Neutrophil (primary cell): ENCODE measurements around the gene SERPINI1.

Source experiments
- H3K27ac ChIP-seq: fragments of 200-600 bp; sonication (generic); 2 replicates; pipeline ENCODE4 v1.5.1; 2016; ENCODE audit warnings: mild to moderate bottlenecking, moderate library complexity
- H3K27me3 ChIP-seq: fragments of 200-600 bp; sonication (generic); 2 replicates; pipeline ENCODE4 v1.6.0; 2016; ENCODE audit warnings: mild to moderate bottlenecking
- H3K36me3 ChIP-seq: fragments of 200-600 bp; sonication (generic); 2 replicates; pipeline ENCODE4 v1.5.1; 2017
- H3K4me1 ChIP-seq, 2 experiments: fragments of 200-600 bp in 1 of 2; sonication (generic) in 1 of 2; 1 replicate in 1 of 2; 2 replicates in 1 of 2; pipeline versions ENCODE4 v1.5.1 to v1.6.1; 2013 to 2016; ENCODE audit warnings: low read depth in 1 of 2, low read length in 1 of 2, mild to moderate bottlenecking in 1 of 2, moderate library complexity in 1 of 2; ENCODE audit not compliant: control insufficient read depth in 1 of 2, insufficient read depth in 1 of 2
- H3K4me3 ChIP-seq, 2 experiments: fragments of 200-600 bp in 1 of 2; sonication (generic) in 1 of 2; 1 replicate in 1 of 2; 2 replicates in 1 of 2; pipeline ENCODE4 v1.5.1; 2013 to 2016; ENCODE audit warnings: low read depth in 1 of 2, low read length in 1 of 2, mild to moderate bottlenecking in 1 of 2, moderate library complexity in 1 of 2
- H3K9me3 ChIP-seq: fragments of 200-600 bp; sonication (generic); 2 replicates; pipeline ENCODE4 v1.5.1; 2016
- TF ChIP-seq, protein P1 (sequence below): fragments of 200-600 bp; sonication (generic); IDR thresholded peaks from 2 replicates; pipeline ENCODE4 v1.5.1; 2016; ENCODE audit warnings: antibody characterized with exemption

The SERPINI1 gene

GRCh38 chr3:167870759-167871158 lies 135.2 kb downstream of the SERPINI1 start:
- Histone ChIP-seq H3K9me3 (no peaks in the 10 kb centered on the region), H3K4me1 (peaks cover 3 to 4% of the 10 kb centered on the region in 2 experiments), H3K27me3 (no peaks in the 10 kb centered on the region), H3K4me3 (no peak overlapping the region), H3K36me3 (no peaks in the 10 kb centered on the region), H3K27ac (no peak overlapping the region)
- TF ChIP-seq, protein P1, sequence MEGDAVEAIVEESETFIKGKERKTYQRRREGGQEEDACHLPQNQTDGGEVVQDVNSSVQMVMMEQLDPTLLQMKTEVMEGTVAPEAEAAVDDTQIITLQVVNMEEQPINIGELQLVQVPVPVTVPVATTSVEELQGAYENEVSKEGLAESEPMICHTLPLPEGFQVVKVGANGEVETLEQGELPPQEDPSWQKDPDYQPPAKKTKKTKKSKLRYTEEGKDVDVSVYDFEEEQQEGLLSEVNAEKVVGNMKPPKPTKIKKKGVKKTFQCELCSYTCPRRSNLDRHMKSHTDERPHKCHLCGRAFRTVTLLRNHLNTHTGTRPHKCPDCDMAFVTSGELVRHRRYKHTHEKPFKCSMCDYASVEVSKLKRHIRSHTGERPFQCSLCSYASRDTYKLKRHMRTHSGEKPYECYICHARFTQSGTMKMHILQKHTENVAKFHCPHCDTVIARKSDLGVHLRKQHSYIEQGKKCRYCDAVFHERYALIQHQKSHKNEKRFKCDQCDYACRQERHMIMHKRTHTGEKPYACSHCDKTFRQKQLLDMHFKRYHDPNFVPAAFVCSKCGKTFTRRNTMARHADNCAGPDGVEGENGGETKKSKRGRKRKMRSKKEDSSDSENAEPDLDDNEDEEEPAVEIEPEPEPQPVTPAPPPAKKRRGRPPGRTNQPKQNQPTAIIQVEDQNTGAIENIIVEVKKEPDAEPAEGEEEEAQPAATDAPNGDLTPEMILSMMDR, result no peak

GRCh38 chr3:167872032-167872431 lies 136.5 kb downstream of the SERPINI1 start:
- Histone ChIP-seq H3K4me3 (no peak overlapping the region), H3K4me1 (no peaks in the 10 kb centered on the region), H3K36me3 (no peaks in the 10 kb centered on the region), H3K27me3 (no peaks in the 10 kb centered on the region), H3K27ac (no peak overlapping the region), H3K9me3 (no peaks in the 10 kb centered on the region)
- TF ChIP-seq, protein P1, result no peak

DNA sequence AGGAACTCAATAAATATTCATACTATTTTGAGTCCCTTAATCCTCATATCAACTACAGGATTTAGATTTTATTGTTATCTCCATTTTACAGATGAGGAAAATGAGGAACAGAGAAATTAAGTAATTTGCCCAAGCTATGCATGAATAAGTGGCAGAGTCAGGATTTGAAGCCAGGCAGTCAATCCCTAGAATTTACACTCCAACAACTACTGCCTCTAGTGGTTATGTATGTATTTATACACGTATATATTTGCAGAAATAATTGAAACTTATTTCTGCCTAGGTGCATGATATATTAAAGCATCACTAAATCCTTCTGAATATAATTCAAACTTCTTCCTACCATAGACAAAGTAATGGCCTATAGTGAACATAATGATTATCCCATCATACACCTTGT lies 137.4 kb downstream of the SERPINI1 start:
- Histone ChIP-seq H3K9me3 (no peaks in the 10 kb centered on the region), H3K27me3 (no peaks in the 10 kb centered on the region), H3K36me3 (no peaks in the 10 kb centered on the region), H3K4me3 (no peak overlapping the region), H3K4me1 (no peaks in the 10 kb centered on the region), H3K27ac (no peak overlapping the region)
- TF ChIP-seq, protein P1, result no peak

- H3K9me3 ChIP-seq, result no peaks in the 10 kb centered on the region
- H3K4me3 ChIP-seq, result no peak overlapping the region
- H3K27ac ChIP-seq, result no peak overlapping the region
- H3K4me1 ChIP-seq, result no peaks in the 10 kb centered on the region
- H3K27me3 ChIP-seq, result no peaks in the 10 kb centered on the region
- no peaks in the 10 kb centered on the region for H3K36me3 ChIP-seq
- TF ChIP-seq, protein P1, result no peak
Measured at GRCh38 chr3:167874671-167875372, 139.3 kb downstream of the SERPINI1 start.
